Gastrocnemius medialis (tissue), 4 donors: ENCODE results near the gene CTSD. TPM values are rescaled to one million over a fixed set of nuclear protein-coding genes. Genes with fewer than 3 reads are reported as not detected.

Experiments used
- ATAC-seq, 2 donors: fragments of 150-250 bp; one replicate each; pipeline ENCODE4 v1.9.1; 2016
- DNase-seq, 2 donors: peaks; one replicate each; pipeline ENCODE4 v3.0.0-alpha.2; 2019
- H3K27ac ChIP-seq, 4 donors: fragments of 200-600 bp; sonication (generic); 1 replicate in 1 of 4; 2 replicates in 3 of 4; pipeline ENCODE4 v1.5.1; 2016 to 2018; ENCODE audit warnings: mild to moderate bottlenecking in 2 of 4, moderate library complexity in 1 of 4
- H3K27me3 ChIP-seq, 3 donors: fragments of 200-600 bp; sonication (generic) in 2 of 3; 1 replicate in 1 of 3; 2 replicates in 2 of 3; pipeline versions ENCODE4 v1.5.1 to v1.6.0; 2016 to 2019; ENCODE audit warnings: mild to moderate bottlenecking in 1 of 3, moderate library complexity in 1 of 3
- H3K36me3 ChIP-seq, 2 donors: fragments of 200-600 bp; sonication (generic) in 1 of 2; one replicate each; pipeline ENCODE4 v1.5.1; 2017 to 2018
- H3K4me1 ChIP-seq, 2 donors: fragments of 200-600 bp; sonication (generic) in 1 of 2; one replicate each; pipeline ENCODE4 v1.5.1; 2016 to 2017; ENCODE audit warnings: mild to moderate bottlenecking in 2 of 2
- H3K4me3 ChIP-seq, 4 donors: fragments of 200-600 bp; sonication (generic) in 3 of 4; 1 replicate in 1 of 4; 2 replicates in 3 of 4; pipeline ENCODE4 v1.5.1; 2016 to 2019; ENCODE audit warnings: mild to moderate bottlenecking in 2 of 4
- H3K9me3 ChIP-seq, 3 donors: fragments of 200-600 bp; sonication (generic) in 2 of 3; 1 replicate in 1 of 3; 2 replicates in 2 of 3; pipeline ENCODE4 v1.5.1; 2016 to 2019
- CTCF ChIP-seq, 5 experiments: fragments of 450-650 bp in 3 of 5; fragments of 200-600 bp in 2 of 5; sonication (generic) in 2 of 5; IDR thresholded peaks in 4 of 5; conservative IDR thresholded peaks in 1 of 5; 1 replicate in 4 of 5; 2 replicates in 1 of 5; pipeline ENCODE4 v1.5.1; 2016 to 2019; ENCODE audit warnings: antibody characterized with exemption in 5 of 5, mild to moderate bottlenecking in 3 of 5, moderate library complexity in 3 of 5
- POLR2A ChIP-seq, 2 donors: fragments of 450-650 bp; IDR thresholded peaks; one replicate each; pipeline ENCODE4 v1.6.1; 2017; ENCODE audit warnings: antibody characterized with exemption in 2 of 2, mild to moderate bottlenecking in 2 of 2, moderate library complexity in 2 of 2
- in situ Hi-C, 4 donors: fragments of 200-750 bp; cut with MboI; loops; one replicate each; pipeline versions ENCODE4 v1.15.0 to v1.8.0; 2017; ENCODE audit warnings: low sequenced_read_pairs in 4 of 4
- intact Hi-C: fragments of 100-400 bp; cut with DNase I; formaldehyde crosslinking; loops from one replicate; pipeline ENCODE4 v1.15.1; 2023; ENCODE audit warnings: low total_unique reads
- total RNA-seq, 4 donors: library from RNA; depleted of rRNA; stranded (reverse); fragments of >200 nt; gene quantifications; one replicate each; pipeline versions ENCODE4 v1.1.0 to v1.2.3, GENCODE V29; 2016

Gene CTSD
- total RNA-seq, 4 donors from 2014 or later, result 490 to 981 (median 845) TPM

- Histone ChIP-seq H3K4me3 (no peak overlapping the region), H3K27me3 (no peaks in the 10 kb centered on the region), H3K27ac (no peak overlapping the region), H3K36me3 (no peaks in the 10 kb centered on the region), H3K4me1 (peaks cover under 1 to 2% of the 10 kb centered on the region in 2 donors), H3K9me3 (no peaks in the 10 kb centered on the region)
- TF ChIP-seq CTCF (IDR thresholded peaks at IDR 0.05 in 4 of 5, conservative IDR thresholded peaks at IDR 0.05 in 1 of 5) (no peak), POLR2A (IDR thresholded peaks at IDR 0.05) (no peak)
- intact Hi-C loops (no loop called here), in situ Hi-C loops (no loop called here)
- DNase-seq (no peak), ATAC-seq (no peak)
Observed at GRCh38 chr11:1777737-1778136, 14.0 kb upstream of the CTSD start.

- no peak for TF ChIP-seq CTCF (IDR thresholded peaks at IDR 0.05 in 4 of 5, conservative IDR thresholded peaks at IDR 0.05 in 1 of 5)
- no peak for TF ChIP-seq POLR2A (IDR thresholded peaks at IDR 0.05)
- H3K4me3 ChIP-seq, result no peak overlapping the region
- intact Hi-C loops, result no loop called here
- H3K4me1 ChIP-seq, result peaks cover 3 to 5% of the 10 kb centered on the region in 2 donors
- in situ Hi-C loops, result no loop called here
- ATAC-seq (no peak), DNase-seq (no peak)
- no peaks in the 10 kb centered on the region for H3K36me3 ChIP-seq
- no peaks in the 10 kb centered on the region for H3K27me3 ChIP-seq
- H3K9me3 ChIP-seq, result no peaks in the 10 kb centered on the region
- no peak overlapping the region for H3K27ac ChIP-seq
Observed at GRCh38 chr11:1776944-1777715, 13.4 kb upstream of the CTSD start.

- Histone ChIP-seq H3K4me3 (no peak overlapping the region), H3K27me3 (no peaks in the 10 kb centered on the region), H3K27ac (no peak overlapping the region), H3K9me3 (no peaks in the 10 kb centered on the region), H3K36me3 (no peaks in the 10 kb centered on the region), H3K4me1 (peaks cover 3 to 5% of the 10 kb centered on the region in 2 donors)
- intact Hi-C loops (no loop called here), in situ Hi-C loops (no loop called here)
- ATAC-seq (no peak), DNase-seq (no peak)
- TF ChIP-seq POLR2A (IDR thresholded peaks at IDR 0.05) (no peak), CTCF (IDR thresholded peaks at IDR 0.05 in 4 of 5, conservative IDR thresholded peaks at IDR 0.05 in 1 of 5) (no peak)
Observed at GRCh38 chr11:1776331-1776851, 12.7 kb upstream of the CTSD start.

GRCh38 chr11:1774886-1775285 is 11.2 kb upstream of the CTSD start:
- in situ Hi-C loops (no loop called here), intact Hi-C loops (no loop called here)
- H3K4me3 ChIP-seq, result no peak overlapping the region
- H3K9me3 ChIP-seq, result no peaks in the 10 kb centered on the region
- H3K4me1 ChIP-seq, result peaks cover 3 to 5% of the 10 kb centered on the region in 2 donors
- H3K27me3 ChIP-seq, result no peaks in the 10 kb centered on the region
- no peak for TF ChIP-seq CTCF (IDR thresholded peaks at IDR 0.05 in 4 of 5, conservative IDR thresholded peaks at IDR 0.05 in 1 of 5)
- TF ChIP-seq POLR2A (IDR thresholded peaks at IDR 0.05), result no peak
- no peaks in the 10 kb centered on the region for H3K36me3 ChIP-seq
- H3K27ac ChIP-seq, result no peak overlapping the region
- ATAC-seq (no peak), DNase-seq (peak in 1 of 2 donors; percentile 7)
